CD4-positive, alpha-beta memory T cell (primary cell): ENCODE results near the gene CLEC16A. TPM values are rescaled to one million over a fixed set of nuclear protein-coding genes. Genes with fewer than 3 reads are reported as not detected.

Experiments
- CTCF ChIA-PET: fragments of 350-600 bp; sonication (Branson Sonifier 250); formaldehyde crosslinking; loops from one replicate; lab custom pipeline; 2021; ENCODE audit warnings: inconsistent platforms; ENCODE audit not compliant: partially characterized antibody; lab: Charles Lee
- POLR2A ChIA-PET: fragments of 350-600 bp; sonication (Branson Sonifier 250); formaldehyde crosslinking; loops from one replicate; lab custom pipeline; 2021; ENCODE audit not compliant: partially characterized antibody; lab: Charles Lee
- DNase-seq, 5 donors: peaks; one replicate each; pipeline versions ENCODE4 v3.0.0 to v3.0.0-alpha.2; 2020 to 2022; ENCODE audit warnings: mixed read lengths in 1 of 5
- H3K27ac ChIP-seq: one replicate; pipeline ENCODE4 v1.7.0; 2013; ENCODE audit warnings: low read depth, low read length
- H3K27me3 ChIP-seq: 2 replicates; pipeline ENCODE4 v1.7.0; 2013; ENCODE audit warnings: mild to moderate bottlenecking, low read length, moderate library complexity; ENCODE audit not compliant: insufficient read depth
- H3K36me3 ChIP-seq: 2 replicates; pipeline ENCODE4 v1.7.0; 2013; ENCODE audit warnings: mild to moderate bottlenecking, low read length, moderate library complexity; ENCODE audit not compliant: insufficient read depth
- H3K4me1 ChIP-seq: 2 replicates; pipeline ENCODE4 v1.7.0; 2013; ENCODE audit warnings: mild to moderate bottlenecking, low read length, moderate library complexity; ENCODE audit not compliant: insufficient read depth
- H3K4me3 ChIP-seq, 2 donors: one replicate each; pipeline ENCODE4 v1.7.0; 2013; ENCODE audit warnings: low read length in 2 of 2, mild to moderate bottlenecking in 1 of 2
- H3K9me3 ChIP-seq, 2 donors: one replicate each; pipeline ENCODE4 v1.7.0; 2013; ENCODE audit warnings: low read length in 2 of 2, control low read depth in 1 of 2; ENCODE audit not compliant: control insufficient read depth in 1 of 2
- H3K27ac Mint-ChIP-seq, 7 donors: one replicate each; pipeline ENCODE4 v1.8.0; 2020 to 2021; ENCODE audit warnings: mixed read lengths in 7 of 7, mild to moderate bottlenecking in 6 of 7, inconsistent platforms in 3 of 7, moderate library complexity in 3 of 7
- H3K27me3 Mint-ChIP-seq, 2 donors: one replicate each; pipeline ENCODE4 v1.8.0; 2020 to 2021; ENCODE audit warnings: mixed read lengths in 2 of 2
- H3K36me3 Mint-ChIP-seq, 2 donors: one replicate each; pipeline ENCODE4 v1.8.0; 2020 to 2021; ENCODE audit warnings: mixed read lengths in 2 of 2, inconsistent platforms in 1 of 2, mild to moderate bottlenecking in 1 of 2
- H3K4me1 Mint-ChIP-seq, 4 donors: one replicate each; pipeline ENCODE4 v1.8.0; 2020 to 2021; ENCODE audit warnings: mixed read lengths in 4 of 4, mild to moderate bottlenecking in 1 of 4
- H3K4me3 Mint-ChIP-seq, 8 donors: one replicate each; pipeline ENCODE4 v1.8.0; 2020 to 2021; ENCODE audit warnings: mixed read lengths in 8 of 8, mild to moderate bottlenecking in 7 of 8, moderate library complexity in 6 of 8, inconsistent platforms in 3 of 8
- H3K9me3 Mint-ChIP-seq, 8 donors: one replicate each; pipeline ENCODE4 v1.8.0; 2020 to 2021; ENCODE audit warnings: mixed read lengths in 8 of 8, mild to moderate bottlenecking in 5 of 8, inconsistent platforms in 3 of 8, moderate library complexity in 1 of 8
- intact Hi-C: fragments of 100-400 bp; cut with micrococcal nuclease; formaldehyde crosslinking; loops from one replicate; pipeline ENCODE4 v1.15.1; 2023
- polyA plus RNA-seq, 2 donors: library from polyadenylated mRNA; unstranded; fragments of 300-500 nt; fragmentation: Illumina TruSeq; gene quantifications; one replicate each; pipeline ENCODE4 v1.2.3, GENCODE V29; 2021
- total RNA-seq, 2 experiments: library from RNA; stranded (reverse); gene quantifications; one replicate each; pipeline ENCODE4 v1.2.3, GENCODE V29; 2021

The CLEC16A gene
- total and polyA plus RNA-seq, 4 experiments from 2014 or later, result 5.2 to 28.4 (median 24.5) TPM

- ChIA-PET CTCF (interaction anchor here (0.6 to 1.8 kb wide), 5 partner anchors 12 to 204 kb away, joined by 3 to 6 read pairs (median 4); no protein-coding TSS in a partner anchor), POLR2A (interaction anchor here (1.2 to 5.1 kb wide), 2 partner anchors 205 to 208 kb away, joined by 4 to 21 read pairs; partner anchors contain the start of gene SOCS1)
- Histone ChIP-seq H3K4me1 (peaks cover 33% of the 10 kb centered on the region), H3K4me3 (no peak overlapping the region), H3K9me3 (no peaks in the 10 kb centered on the region), H3K27ac (no peak overlapping the region), H3K27me3 (no peaks in the 10 kb centered on the region), H3K36me3 (peaks cover 12% of the 10 kb centered on the region)
- no peaks in the 10 kb centered on the region for H3K27me3 Mint-ChIP-seq
- peak overlapping the region in 2 of 7 donors; percentile 65 to 85 for H3K27ac Mint-ChIP-seq
- peaks cover 26 to 44% (median 30%) of the 10 kb centered on the region in 4 donors for H3K4me1 Mint-ChIP-seq
- peak overlapping the region in 1 of 8 donors; percentile 53 for H3K4me3 Mint-ChIP-seq
- intact Hi-C loops, result no loop called here
- H3K9me3 Mint-ChIP-seq, result no peaks in the 10 kb centered on the region
- DNase-seq, result no peak
- peaks cover 43% of the 10 kb centered on the region in 2 donors for H3K36me3 Mint-ChIP-seq
These were observed 106.6 kb downstream of the CLEC16A start for GRCh38 chr16:11050944-11051343.

GRCh38 chr16:11051430-11051829 is 107.1 kb downstream of the CLEC16A start:
- Histone ChIP-seq H3K4me1 (peaks cover 33% of the 10 kb centered on the region), H3K9me3 (no peaks in the 10 kb centered on the region), H3K4me3 (peak overlapping the region in 1 of 2 donors; percentile 25), H3K27me3 (no peaks in the 10 kb centered on the region), H3K27ac (no peak overlapping the region), H3K36me3 (peaks cover 12% of the 10 kb centered on the region)
- H3K27ac Mint-ChIP-seq, result peak overlapping the region; percentile 65 to 92 (median 79)
- H3K36me3 Mint-ChIP-seq, result peaks cover 42 to 43% of the 10 kb centered on the region in 2 donors
- no peak for DNase-seq
- peak overlapping the region in 6 of 8 donors; percentile 8 to 80 (median 69) for H3K4me3 Mint-ChIP-seq
- CTCF ChIA-PET, result interaction anchor here (0.6 to 1.8 kb wide), 4 partner anchors 12 to 203 kb away, joined by 3 to 6 read pairs (median 4); no protein-coding TSS in a partner anchor
- H3K4me1 Mint-ChIP-seq, result peaks cover 26 to 44% (median 32%) of the 10 kb centered on the region in 4 donors
- H3K27me3 Mint-ChIP-seq, result no peaks in the 10 kb centered on the region
- no peaks in the 10 kb centered on the region for H3K9me3 Mint-ChIP-seq
- intact Hi-C loops, result no loop called here
- POLR2A ChIA-PET, result interaction anchor here (1.2 to 5.1 kb wide), 2 partner anchors 204 to 207 kb away, joined by 4 to 21 read pairs; partner anchors contain the start of gene SOCS1

GRCh38 chr16:11051879-11052808 is 107.8 kb downstream of the CLEC16A start:
- intact Hi-C loops, result loop anchor here (2.0 kb wide), 1 partner anchor 205 kb away; the partner anchor contains the start of gene SOCS1
- no peak overlapping the region for H3K27ac ChIP-seq
- H3K27ac Mint-ChIP-seq, result peak overlapping the region; percentile 37 to 92 (median 79)
- ChIA-PET POLR2A (interaction anchor here (1.0 to 5.1 kb wide), 2 partner anchors 204 to 216 kb away, joined by 3 to 21 read pairs; partner anchors contain the start of genes SOCS1 and TNP2), CTCF (interaction anchor here (0.8 to 1.8 kb wide), 4 partner anchors 36 to 204 kb away, joined by 3 to 6 read pairs (median 4); partner anchors contain the start of gene SOCS1)
- peaks cover 40% of the 10 kb centered on the region in 2 donors for H3K36me3 Mint-ChIP-seq
- peak overlapping the region in 1 of 2 donors; percentile 25 for H3K4me3 ChIP-seq
- H3K9me3 Mint-ChIP-seq, result no peaks in the 10 kb centered on the region
- H3K36me3 ChIP-seq, result peaks cover 12% of the 10 kb centered on the region
- no peaks in the 10 kb centered on the region for H3K27me3 ChIP-seq
- no peaks in the 10 kb centered on the region for H3K9me3 ChIP-seq
- H3K4me3 Mint-ChIP-seq, result peak overlapping the region in 7 of 8 donors; percentile 53 to 80 (median 70)
- no peaks in the 10 kb centered on the region for H3K27me3 Mint-ChIP-seq
- peaks cover 33% of the 10 kb centered on the region for H3K4me1 ChIP-seq
- DNase-seq, result peak in 4 of 5 donors; percentile 9 to 47 (median 15)
- H3K4me1 Mint-ChIP-seq, result peaks cover 26 to 44% (median 32%) of the 10 kb centered on the region in 4 donors

- H3K27ac Mint-ChIP-seq, result peak overlapping the region in 3 of 7 donors; percentile 29 to 42 (median 41)
- no peaks in the 10 kb centered on the region for H3K27me3 ChIP-seq
- H3K9me3 ChIP-seq, result no peaks in the 10 kb centered on the region
- ChIA-PET CTCF (interaction anchor here (0.7 to 2.1 kb wide), 6 partner anchors 8 to 202 kb away, joined by 3 to 9 read pairs (median 5); partner anchors contain the start of gene SOCS1), POLR2A (interaction anchor here (0.9 to 5.1 kb wide), 2 partner anchors 41 to 202 kb away, joined by 3 to 21 read pairs; partner anchors contain the start of gene SOCS1)
- H3K36me3 Mint-ChIP-seq, result peaks cover 23 to 28% of the 10 kb centered on the region in 2 donors
- no peak overlapping the region for H3K27ac ChIP-seq
- H3K9me3 Mint-ChIP-seq, result no peaks in the 10 kb centered on the region
- intact Hi-C loops, result loop anchor here (2.0 kb wide), 1 partner anchor 203 kb away; the partner anchor contains the start of gene SOCS1
- no peaks in the 10 kb centered on the region for H3K36me3 ChIP-seq
- no peaks in the 10 kb centered on the region for H3K27me3 Mint-ChIP-seq
- DNase-seq, result no peak
- no peak overlapping the region for H3K4me3 ChIP-seq
- peaks cover 33% of the 10 kb centered on the region for H3K4me1 ChIP-seq
- H3K4me3 Mint-ChIP-seq, result no peak overlapping the region
- peaks cover 26 to 44% (median 32%) of the 10 kb centered on the region in 4 donors for H3K4me1 Mint-ChIP-seq
These were observed 109.6 kb downstream of the CLEC16A start for GRCh38 chr16:11053916-11054460.

- H3K36me3 Mint-ChIP-seq, result peaks cover 28 to 37% of the 10 kb centered on the region in 2 donors
- H3K4me1 Mint-ChIP-seq, result peaks cover 15 to 30% (median 21%) of the 10 kb centered on the region in 4 donors
- peaks cover 8% of the 10 kb centered on the region for H3K36me3 ChIP-seq
- ChIA-PET CTCF (no interaction called here), POLR2A (no interaction called here)
- no peaks in the 10 kb centered on the region for H3K9me3 Mint-ChIP-seq
- H3K9me3 ChIP-seq, result no peaks in the 10 kb centered on the region
- peak overlapping the region in 4 of 7 donors; percentile 17 to 66 (median 43) for H3K27ac Mint-ChIP-seq
- intact Hi-C loops, result no loop called here
- DNase-seq, result no peak
- no peaks in the 10 kb centered on the region for H3K27me3 Mint-ChIP-seq
- no peak overlapping the region for H3K4me3 ChIP-seq
- peaks cover 18% of the 10 kb centered on the region for H3K4me1 ChIP-seq
- no peak overlapping the region for H3K4me3 Mint-ChIP-seq
- no peaks in the 10 kb centered on the region for H3K27me3 ChIP-seq
- H3K27ac ChIP-seq, result no peak overlapping the region
These were observed 112.0 kb downstream of the CLEC16A start for GRCh38 chr16:11056090-11056992.

- no peak overlapping the region for H3K27ac ChIP-seq
- Mint-ChIP-seq H3K4me3 (no peak overlapping the region), H3K4me1 (peaks cover 8 to 22% (median 14%) of the 10 kb centered on the region in 4 donors), H3K36me3 (peaks cover 34 to 41% of the 10 kb centered on the region in 2 donors), H3K27me3 (no peaks in the 10 kb centered on the region), H3K27ac (no peak overlapping the region), H3K9me3 (no peaks in the 10 kb centered on the region)
- H3K4me3 ChIP-seq, result no peak overlapping the region
- CTCF ChIA-PET, result no interaction called here
- peaks cover 13% of the 10 kb centered on the region for H3K36me3 ChIP-seq
- no peak for DNase-seq
- H3K4me1 ChIP-seq, result peaks cover 10% of the 10 kb centered on the region
- no peaks in the 10 kb centered on the region for H3K27me3 ChIP-seq
- intact Hi-C loops, result no loop called here
- H3K9me3 ChIP-seq, result no peaks in the 10 kb centered on the region
- POLR2A ChIA-PET, result interaction anchor here (0.9 kb wide), 1 partner anchor 199 kb away, joined by 3 read pairs; the partner anchor contains the start of gene SOCS1
These were observed 112.8 kb downstream of the CLEC16A start for GRCh38 chr16:11056993-11057649.
